Common myeloid progenitor, CD34-positive (primary cell): ENCODE results near the gene HOXB8.

Experiments used
- CTCF ChIA-PET: fragments of 350-600 bp; sonication (Branson Sonifier 250); formaldehyde crosslinking; loops from one replicate; lab custom pipeline; 2021; ENCODE audit warnings: antibody characterized with exemption; lab: Charles Lee
- POLR2A ChIA-PET: fragments of 350-600 bp; sonication (Branson Sonifier 250); formaldehyde crosslinking; loops from one replicate; lab custom pipeline; 2021; ENCODE audit warnings: antibody characterized with exemption; lab: Charles Lee
- DNase-seq, 3 donors: peaks; one replicate each; pipeline versions ENCODE4 v3.0.0 to v3.0.0-alpha.2; 2013
- H3K27ac ChIP-seq, 2 experiments: 1 replicate in 1 of 2; 2 replicates in 1 of 2; pipeline ENCODE4 v1.7.0; 2013; ENCODE audit warnings: inconsistent platforms in 2 of 2, low read length in 2 of 2, mild to moderate bottlenecking in 2 of 2, low read depth in 1 of 2, moderate library complexity in 1 of 2; ENCODE audit not compliant: severe bottlenecking in 2 of 2, insufficient read depth in 1 of 2, poor library complexity in 1 of 2
- H3K27me3 ChIP-seq, 5 experiments: replicated peaks in 2 of 5; 1 replicate in 3 of 5; 2 replicates in 2 of 5; pipeline versions ENCODE4 v1.6.1 to v1.7.0; 2013; ENCODE audit warnings: low read length in 4 of 5, mild to moderate bottlenecking in 2 of 5, moderate library complexity in 2 of 5, inconsistent platforms in 1 of 5; ENCODE audit not compliant: insufficient read depth in 5 of 5, control insufficient read depth in 4 of 5
- H3K36me3 ChIP-seq, 4 experiments: 1 replicate in 2 of 4; 2 replicates in 2 of 4; pipeline versions ENCODE4 v1.6.1 to v1.7.0; 2013; ENCODE audit warnings: low read length in 3 of 4, control low read depth in 1 of 4, mild to moderate bottlenecking in 1 of 4; ENCODE audit not compliant: control insufficient read depth in 4 of 4, insufficient read depth in 4 of 4
- H3K4me1 ChIP-seq, 4 experiments: 1 replicate in 3 of 4; 2 replicates in 1 of 4; pipeline versions ENCODE4 v1.6.1 to v1.7.1; 2013; ENCODE audit warnings: low read length in 3 of 4, mild to moderate bottlenecking in 3 of 4, control low read depth in 1 of 4, inconsistent platforms in 1 of 4, moderate library complexity in 1 of 4; ENCODE audit not compliant: control insufficient read depth in 4 of 4, insufficient read depth in 4 of 4; ENCODE audit errors: control extremely low read depth in 1 of 4
- H3K4me3 ChIP-seq, 7 experiments: 1 replicate in 4 of 7; 2 replicates in 3 of 7; pipeline versions ENCODE4 v1.5.1 to v1.7.0; 2013; ENCODE audit warnings: mild to moderate bottlenecking in 7 of 7, low read length in 6 of 7, moderate library complexity in 6 of 7, inconsistent platforms in 2 of 7, low read depth in 2 of 7, control low read depth in 1 of 7; ENCODE audit not compliant: insufficient read depth in 4 of 7, control insufficient read depth in 1 of 7; ENCODE audit errors: extremely low read depth in 1 of 7
- H3K9me3 ChIP-seq, 5 experiments: 1 replicate in 4 of 5; 2 replicates in 1 of 5; pipeline versions ENCODE4 v1.6.1 to v1.7.1; 2013; ENCODE audit warnings: low read length in 4 of 5, mild to moderate bottlenecking in 2 of 5, inconsistent platforms in 1 of 5, low read depth in 1 of 5, moderate library complexity in 1 of 5; ENCODE audit not compliant: control insufficient read depth in 4 of 5, insufficient read depth in 2 of 5; ENCODE audit errors: control extremely low read depth in 1 of 5
- WGBS: methylation state at CpG from one replicate; pipeline ENCODE4 v1.1.5; 2013; ENCODE audit not compliant: insufficient coverage; 5-methylcytosine and 5-hydroxymethylcytosine counted together

The HOXB8 gene

GRCh38 chr17:48571024-48571818, 43.9 kb downstream of the HOXB8 start:
- Histone ChIP-seq H3K36me3 (peaks cover 0 to 40% (median 17%) of the 10 kb centered on the region in 4 experiments), H3K9me3 (no peaks in the 10 kb centered on the region), H3K27me3 (no peaks in the 10 kb centered on the region), H3K27ac (no peak overlapping the region), H3K4me3 (peak overlapping the region in 3 of 7 experiments; percentile 19 to 47 (median 28)), H3K4me1 (peaks cover 0 to 100% (median 64%) of the 10 kb centered on the region in 4 experiments)
- ChIA-PET CTCF (interaction anchor here (1.0 to 1.5 kb wide), 2 partner anchors 9 to 22 kb away, joined by 3 to 9 read pairs; no protein-coding TSS in a partner anchor), POLR2A (no interaction called here)
- no peak for DNase-seq
- WGBS: 37% methylated on average over 21 of the region's 26 CpGs

GRCh38 chr17:48570325-48571023, 44.6 kb downstream of the HOXB8 start:
- ChIA-PET CTCF (interaction anchor here (0.9 to 1.5 kb wide), 3 partner anchors 9 to 24 kb away, joined by 3 to 9 read pairs (median 3); no protein-coding TSS in a partner anchor), POLR2A (interaction anchor here (0.5 to 0.7 kb wide), 2 partner anchors 10 to 224 kb away, joined by 3 read pairs; no protein-coding TSS in a partner anchor)
- 32% methylated on average over 9 of the region's 19 CpGs for WGBS
- Histone ChIP-seq H3K27me3 (no peaks in the 10 kb centered on the region), H3K36me3 (peaks cover 0 to 41% (median 20%) of the 10 kb centered on the region in 4 experiments), H3K4me3 (peak overlapping the region in 3 of 7 experiments; percentile 19 to 47 (median 28)), H3K27ac (no peak overlapping the region), H3K9me3 (no peaks in the 10 kb centered on the region), H3K4me1 (peaks cover 0 to 100% (median 60%) of the 10 kb centered on the region in 4 experiments)
- DNase-seq: no peak

GRCh38 chr17:48569674-48570324, 45.3 kb downstream of the HOXB8 start:
- ChIA-PET POLR2A (interaction anchor here (0.5 to 0.7 kb wide), 2 partner anchors 11 to 223 kb away, joined by 3 read pairs; no protein-coding TSS in a partner anchor), CTCF (interaction anchor here (0.9 to 1.6 kb wide), 4 partner anchors 8 to 23 kb away, joined by 3 to 9 read pairs (median 4); no protein-coding TSS in a partner anchor)
- Histone ChIP-seq H3K4me1 (peaks cover 0 to 100% (median 63%) of the 10 kb centered on the region in 4 experiments), H3K4me3 (peak overlapping the region in 1 of 7 experiments; percentile 1), H3K27ac (no peak overlapping the region), H3K9me3 (no peaks in the 10 kb centered on the region), H3K27me3 (no peaks in the 10 kb centered on the region), H3K36me3 (peaks cover 0 to 47% (median 19%) of the 10 kb centered on the region in 4 experiments)
- no peak for DNase-seq
- WGBS: 61% methylated on average over 2 of the region's 6 CpGs

GRCh38 chr17:48569240-48569582, 45.9 kb downstream of the HOXB8 start:
- DNase-seq: no peak
- Histone ChIP-seq H3K9me3 (no peaks in the 10 kb centered on the region), H3K27ac (no peak overlapping the region), H3K4me3 (peak overlapping the region in 4 of 7 experiments; percentile 12 to 65 (median 42)), H3K4me1 (peaks cover 0 to 99% (median 63%) of the 10 kb centered on the region in 4 experiments), H3K27me3 (no peaks in the 10 kb centered on the region), H3K36me3 (peaks cover 0 to 52% (median 18%) of the 10 kb centered on the region in 4 experiments)
- CTCF ChIA-PET: interaction anchor here (1.6 kb wide), 1 partner anchor 24 kb away, joined by 6 read pairs; no protein-coding TSS in a partner anchor
- POLR2A ChIA-PET: no interaction called here
- WGBS: no CpG with 5 or more reads among the region's 3 CpGs

GRCh38 chr17:48568499-48569239, 46.4 kb downstream of the HOXB8 start:
- Histone ChIP-seq H3K36me3 (peaks cover 0 to 52% (median 18%) of the 10 kb centered on the region in 4 experiments), H3K4me1 (peaks cover 0 to 98% (median 64%) of the 10 kb centered on the region in 4 experiments)
- CTCF ChIA-PET: interaction anchor here (0.6 to 2.2 kb wide), 6 partner anchors 9 to 68 kb away, joined by 3 to 7 read pairs (median 5); partner anchors contain the start of gene HOXB4

More at GRCh38 chr17:48568499-48569239, 46.4 kb downstream of the HOXB8 start:
- WGBS: 9% methylated on average over 8 of the region's 33 CpGs
- no peaks in the 10 kb centered on the region for H3K27me3 ChIP-seq
- no peak overlapping the region for H3K27ac ChIP-seq
- peak in 1 of 3 donors; percentile 63 for DNase-seq
- POLR2A ChIA-PET: no interaction called here
- peak overlapping the region in 5 of 7 experiments; percentile 17 to 65 (median 55) for H3K4me3 ChIP-seq
- H3K9me3 ChIP-seq: no peaks in the 10 kb centered on the region
